HepG2 (cell line): Measurements from ENCODE around the gene NINL. TPM values are rescaled to one million over a fixed set of nuclear protein-coding genes. Genes with fewer than 3 reads are reported as not detected.

Experiments used
- ATF2 ChIP-seq: sonication (generic); formaldehyde crosslinking; IDR thresholded peaks from 2 replicates; pipeline ENCODE4 v1.4.0; 2020; ENCODE audit warnings: missing genetic modification reagents
- BCL6 ChIP-seq: IDR thresholded peaks from 2 replicates; pipeline ENCODE4 v1.6.1; 2016; ENCODE audit warnings: missing genetic modification reagents, missing compliant biosample characterization
- ELF3 ChIP-seq: IDR thresholded peaks from 2 replicates; pipeline ENCODE4 v1.6.1; 2016; ENCODE audit warnings: missing genetic modification reagents, missing compliant biosample characterization
- IRF1 ChIP-seq: sonication (generic); formaldehyde crosslinking; IDR thresholded peaks from 2 replicates; pipeline ENCODE4 v1.4.0; 2020; ENCODE audit warnings: low read depth, mild to moderate bottlenecking, missing genetic modification reagents
- MATR3 ChIP-seq: sonication (generic); formaldehyde crosslinking; IDR thresholded peaks from 2 replicates; pipeline ENCODE4 v1.4.0; 2020; ENCODE audit warnings: missing genetic modification reagents
- MTF1 ChIP-seq: sonication (generic); formaldehyde crosslinking; IDR thresholded peaks from 2 replicates; pipeline ENCODE4 v1.5.0; 2020; ENCODE audit warnings: missing genetic modification reagents
- PHF21A ChIP-seq: sonication (generic); formaldehyde crosslinking; IDR thresholded peaks from 2 replicates; pipeline ENCODE4 v1.5.0; 2020; ENCODE audit warnings: mild to moderate bottlenecking, missing genetic modification reagents
- RAD21 ChIP-seq: fragments of 450-650 bp; formaldehyde crosslinking; IDR thresholded peaks from 2 replicates; pipeline ENCODE4 v1.5.0; 2020; ENCODE audit warnings: mild to moderate bottlenecking
- SAP130 ChIP-seq: IDR thresholded peaks from 2 replicates; pipeline ENCODE4 v1.6.1; 2016; ENCODE audit warnings: low read depth
- STAG1 ChIP-seq: sonication (generic); formaldehyde crosslinking; IDR thresholded peaks from 2 replicates; pipeline ENCODE4 v1.4.0; 2020; ENCODE audit warnings: missing genetic modification reagents
- TFDP2 ChIP-seq: sonication (generic); formaldehyde crosslinking; IDR thresholded peaks from 2 replicates; pipeline ENCODE4 v1.4.0; 2020; ENCODE audit warnings: missing genetic modification reagents
- USF2 ChIP-seq, 2 experiments: sonication (generic) in 1 of 2; formaldehyde crosslinking in 1 of 2; IDR thresholded peaks; 2 replicates each; pipeline versions ENCODE4 v1.5.1 to v1.6.1; 2011 to 2020; ENCODE audit warnings: borderline replicate concordance in 1 of 2, low read depth in 1 of 2, low read length in 1 of 2, mild to moderate bottlenecking in 1 of 2, missing genetic modification reagents in 1 of 2, moderate library complexity in 1 of 2
- XRCC5 ChIP-seq: fragments of 200-400 bp; formaldehyde crosslinking; optimal IDR thresholded peaks from 2 replicates; pipeline ENCODE3; 2017; ENCODE audit warnings: mild to moderate bottlenecking, low read length
- ZMAT5 ChIP-seq: sonication (generic); formaldehyde crosslinking; IDR thresholded peaks from 2 replicates; pipeline ENCODE4 v1.5.0; 2020; ENCODE audit warnings: mild to moderate bottlenecking, low read depth, missing genetic modification reagents, borderline replicate concordance
- ZNF263 ChIP-seq: sonication (generic); formaldehyde crosslinking; IDR thresholded peaks from 2 replicates; pipeline ENCODE4 v1.4.0; 2020; ENCODE audit warnings: missing genetic modification reagents
- ZNF382 ChIP-seq: sonication (generic); formaldehyde crosslinking; IDR thresholded peaks from 2 replicates; pipeline ENCODE4 v1.5.0; 2020; ENCODE audit warnings: missing genetic modification reagents, mild to moderate bottlenecking, borderline replicate concordance
- ZNF552 ChIP-seq: sonication (generic); formaldehyde crosslinking; IDR thresholded peaks from 2 replicates; pipeline ENCODE4 v1.9.0; 2022; ENCODE audit warnings: missing genetic modification reagents, mild to moderate bottlenecking, borderline replicate concordance
- polyA plus RNA-seq, 8 experiments: library from polyadenylated mRNA; depleted of rRNA in 3 of 8; stranded (reverse) in 7 of 8; unstranded in 1 of 8; fragments of >200 nt; fragmentation: Illumina TruSeq in 4 of 8; extraction: Trizol in 4 of 8; gene quantifications; 2 replicates each; pipeline versions ENCODE4 v1.2.1 to v1.2.3, GENCODE V29; 2011 to 2016; ENCODE audit warnings: low read depth in 4 of 8, missing spikeins in 1 of 8, mixed read lengths in 1 of 8; ENCODE audit not compliant: insufficient read depth in 1 of 8
- total RNA-seq, 5 experiments: library from RNA; depleted of rRNA; stranded (reverse); fragments of >200 nt; fragmentation: Illumina TruSeq; extraction: Trizol; gene quantifications; 2 replicates each; pipeline ENCODE4 v1.2.3, GENCODE V29; 2016; ENCODE audit warnings: low read depth in 1 of 5
- TF ChIP-seq, protein P1 (sequence below): sonication (generic); formaldehyde crosslinking; IDR thresholded peaks from 2 replicates; pipeline ENCODE4 v1.4.0; 2020; ENCODE audit warnings: mild to moderate bottlenecking, missing genetic modification reagents
- TF ChIP-seq, protein P2 (sequence below): sonication (generic); formaldehyde crosslinking; IDR thresholded peaks from 2 replicates; pipeline ENCODE4 v1.5.0; 2020; ENCODE audit warnings: mild to moderate bottlenecking, missing genetic modification reagents, moderate library complexity

Gene NINL
- total and polyA plus RNA-seq, 2 of the 13 experiments (the other 11 are each of a cell fraction or from before 2014, with no cell fraction given): 32.3 to 34.3 TPM

DNA sequence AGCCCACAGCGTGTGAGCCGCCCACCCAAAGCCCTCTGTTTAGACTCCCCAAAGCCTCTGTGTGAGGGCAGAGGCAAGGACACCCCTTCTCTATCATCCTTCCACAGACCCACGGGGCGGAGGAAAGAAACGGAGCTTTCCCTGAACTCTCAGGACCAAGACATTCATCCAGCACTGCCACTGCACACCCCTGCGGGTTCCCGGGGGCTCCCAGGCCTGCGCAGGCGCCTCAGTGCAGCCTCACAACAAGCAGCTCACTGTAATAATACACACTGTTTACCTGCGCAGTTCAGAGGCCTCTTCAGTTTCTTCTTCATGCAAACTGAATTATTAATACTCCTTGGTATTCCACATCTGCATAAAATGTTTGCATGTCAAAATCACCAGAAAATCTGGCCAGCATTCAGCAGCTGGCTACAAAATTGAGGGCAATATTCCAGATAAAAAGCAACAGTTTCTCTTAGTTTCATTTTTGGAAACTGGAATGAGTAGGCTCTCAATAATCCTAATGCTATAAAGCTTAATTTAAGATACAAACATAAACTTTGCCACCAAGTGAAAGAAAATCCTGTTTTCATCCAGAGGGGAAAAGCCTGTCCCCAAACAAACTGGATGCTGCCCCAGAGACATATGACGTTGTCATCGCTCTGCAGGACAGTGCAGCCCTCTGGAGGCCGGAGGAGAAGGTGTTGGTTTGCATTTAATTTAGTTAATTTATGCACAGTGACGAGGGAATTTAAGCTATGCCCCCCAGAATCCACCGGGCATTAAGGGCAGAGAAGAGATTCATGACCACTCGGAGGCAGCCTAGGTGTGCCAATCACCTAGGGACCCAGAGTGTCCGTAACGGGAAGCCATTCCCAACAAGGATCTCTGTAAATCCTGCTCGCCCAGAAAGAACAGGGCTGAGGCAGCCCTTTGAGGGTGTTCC lies 45.3 kb downstream of the NINL start (continued):
- peak; percentile 16; the same call in 1 of the 2 replicates for TF ChIP-seq USF2 (IDR thresholded peaks at IDR 0.05; ENCODE audit: low read depth, low read length)
- no peak for TF ChIP-seq USF2 (CRISPR knock-in tag; IDR thresholded peaks at IDR 0.05; ENCODE audit: borderline replicate concordance)
- TF ChIP-seq ZNF382 (CRISPR knock-in tag): no peak
- TF ChIP-seq, protein P1, sequence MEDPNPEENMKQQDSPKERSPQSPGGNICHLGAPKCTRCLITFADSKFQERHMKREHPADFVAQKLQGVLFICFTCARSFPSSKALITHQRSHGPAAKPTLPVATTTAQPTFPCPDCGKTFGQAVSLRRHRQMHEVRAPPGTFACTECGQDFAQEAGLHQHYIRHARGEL (CRISPR knock-in tag): no peak
- peak; percentile 47; the same call in 1 of the 2 replicates for TF ChIP-seq RAD21 (CRISPR knock-in tag)
- peak; percentile 65 for TF ChIP-seq STAG1 (CRISPR knock-in tag)
- no peak for TF ChIP-seq ELF3
- no peak for TF ChIP-seq PHF21A (CRISPR knock-in tag)
- no peak for TF ChIP-seq IRF1
- no peak for TF ChIP-seq BCL6 (CRISPR knock-in tag)
- TF ChIP-seq TFDP2 (CRISPR knock-in tag): no peak
- peak; percentile 60 for TF ChIP-seq XRCC5
- 0 out of 2 replicates have a peak, but pooled peaks have one; percentile 15 for TF ChIP-seq SAP130
- no peak for TF ChIP-seq ATF2 (CRISPR knock-in tag)
- TF ChIP-seq, protein P2, sequence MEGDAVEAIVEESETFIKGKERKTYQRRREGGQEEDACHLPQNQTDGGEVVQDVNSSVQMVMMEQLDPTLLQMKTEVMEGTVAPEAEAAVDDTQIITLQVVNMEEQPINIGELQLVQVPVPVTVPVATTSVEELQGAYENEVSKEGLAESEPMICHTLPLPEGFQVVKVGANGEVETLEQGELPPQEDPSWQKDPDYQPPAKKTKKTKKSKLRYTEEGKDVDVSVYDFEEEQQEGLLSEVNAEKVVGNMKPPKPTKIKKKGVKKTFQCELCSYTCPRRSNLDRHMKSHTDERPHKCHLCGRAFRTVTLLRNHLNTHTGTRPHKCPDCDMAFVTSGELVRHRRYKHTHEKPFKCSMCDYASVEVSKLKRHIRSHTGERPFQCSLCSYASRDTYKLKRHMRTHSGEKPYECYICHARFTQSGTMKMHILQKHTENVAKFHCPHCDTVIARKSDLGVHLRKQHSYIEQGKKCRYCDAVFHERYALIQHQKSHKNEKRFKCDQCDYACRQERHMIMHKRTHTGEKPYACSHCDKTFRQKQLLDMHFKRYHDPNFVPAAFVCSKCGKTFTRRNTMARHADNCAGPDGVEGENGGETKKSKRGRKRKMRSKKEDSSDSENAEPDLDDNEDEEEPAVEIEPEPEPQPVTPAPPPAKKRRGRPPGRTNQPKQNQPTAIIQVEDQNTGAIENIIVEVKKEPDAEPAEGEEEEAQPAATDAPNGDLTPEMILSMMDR (CRISPR knock-in tag): peak; percentile 53
- no peak for TF ChIP-seq ZMAT5
- no peak for TF ChIP-seq ZNF263 (CRISPR knock-in tag)
- TF ChIP-seq MTF1 (CRISPR knock-in tag): no peak
- no peak for TF ChIP-seq MATR3 (CRISPR knock-in tag)
- no peak for TF ChIP-seq ZNF552 (CRISPR knock-in tag)
